ENCODE measurements around the gene DENND4C.

GRCh38 chr9:19243366-19244033 lies 13.0 kb downstream of the DENND4C start:
- TF ChIP-seq CTCF (IDR thresholded peaks at IDR 0.05; ENCODE audit: borderline replicate concordance, extremely low read depth, low read length, poor library complexity, severe bottlenecking) (no peak), EZH2 (IDR thresholded peaks at IDR 0.05; ENCODE audit: borderline replicate concordance, low read depth, low read length, severe bottlenecking) (no peak)

Data from DND-41 (cell line).